ENCODE data around the gene ECE1. TPM values are rescaled to one million over a fixed set of nuclear protein-coding genes. Genes with fewer than 3 reads are reported as not detected.

ECE1 gene
- polyA plus RNA-seq (2013), result 8.4 TPM

- peaks cover 0 to 18% (median 4%) of the 10 kb centered on the region in 5 experiments for H3K27me3 ChIP-seq (replicated peaks in 2 of 5; ENCODE audit: control insufficient read depth in 4 of 5, insufficient read depth in 5 of 5, low read length in 4 of 5)
- 0% methylated on average over 52 of the region's 90 CpGs for WGBS (ENCODE audit: insufficient coverage)
- POLR2A ChIA-PET, result no interaction called here
- H3K4me3 ChIP-seq (ENCODE audit: control insufficient read depth in 1 of 7, extremely low read depth in 1 of 7, insufficient read depth in 4 of 7, low read depth in 2 of 7, low read length in 6 of 7), result peak within 1 kb of the TSS; percentile 28 to 86 (median 67)
- H3K4me1 ChIP-seq (ENCODE audit: control extremely low read depth in 1 of 4, control insufficient read depth in 4 of 4, insufficient read depth in 4 of 4, low read length in 3 of 4), result peaks cover 8 to 45% (median 40%) of the 10 kb centered on the region in 4 experiments
- CTCF ChIA-PET, result interaction anchor here (0.9 kb wide), 1 partner anchor 34 kb away, joined by 3 read pairs; no protein-coding TSS in a partner anchor
- DNase-seq, result peak in 2 of 3 donors; percentile 42 to 61
- no peak within 1 kb of the TSS for H3K27ac ChIP-seq (ENCODE audit: insufficient read depth in 1 of 2, low read depth in 1 of 2, low read length in 2 of 2, poor library complexity in 1 of 2, severe bottlenecking in 2 of 2)
- no peaks in the 10 kb centered on the region for H3K9me3 ChIP-seq (ENCODE audit: control extremely low read depth in 1 of 5, control insufficient read depth in 4 of 5, insufficient read depth in 2 of 5, low read depth in 1 of 5, low read length in 4 of 5)
- no peaks in the 10 kb centered on the region for H3K36me3 ChIP-seq (ENCODE audit: control insufficient read depth in 4 of 4, insufficient read depth in 4 of 4, low read length in 3 of 4)
Observed at GRCh38 chr1:21289700-21290545, at the start of gene ECE1. ECE1 (minus strand) TSS chr1:21290463; CDS start chr1:21290414, 49 bp downstream.

DNA sequence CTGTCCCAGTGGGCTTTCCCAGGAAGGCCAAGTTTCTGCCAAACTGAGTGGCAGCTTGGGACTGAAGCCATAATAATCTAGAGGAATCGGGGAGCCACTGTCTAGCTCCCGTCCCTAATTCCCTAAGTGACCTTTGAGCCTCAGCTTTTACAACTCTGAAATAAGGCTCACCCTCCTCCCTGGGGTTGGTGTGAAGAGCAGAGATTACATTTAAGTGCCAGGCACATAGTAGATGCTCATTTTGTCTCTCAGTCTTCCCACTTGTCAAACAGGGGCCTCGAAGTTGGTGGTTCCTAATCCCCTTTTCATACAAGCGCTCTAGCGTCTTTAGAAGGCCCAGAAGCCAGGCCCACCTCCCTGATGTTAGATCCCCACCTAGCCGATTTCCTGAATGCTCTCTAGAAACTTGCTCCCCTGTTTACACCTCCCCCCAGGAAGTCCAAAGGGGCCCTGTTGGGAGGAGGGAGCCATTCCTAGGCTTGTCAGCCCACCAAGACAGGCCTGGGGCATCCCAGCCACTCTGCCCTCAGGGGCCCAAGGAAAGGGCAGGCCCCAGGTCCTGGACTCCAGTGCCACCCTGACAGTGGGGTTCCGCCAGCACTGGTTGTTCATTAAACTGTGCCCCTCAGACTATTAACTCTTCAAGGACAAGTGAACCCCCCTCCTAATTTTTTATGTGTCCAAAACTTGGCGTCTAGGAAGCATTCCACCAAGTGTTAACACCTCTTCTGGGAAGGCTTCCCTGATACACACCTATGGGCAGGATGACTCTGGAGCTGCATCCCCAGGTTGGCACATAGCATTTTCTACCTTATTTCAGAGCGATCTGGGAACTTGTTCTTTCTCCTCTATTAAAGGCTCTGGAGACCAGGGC, 49.3 kb upstream of the ECE1 start:
- ChIA-PET CTCF (interaction anchor here (0.7 to 3.6 kb wide), 4 partner anchors 15 to 108 kb away, joined by 3 to 35 read pairs (median 3); no protein-coding TSS in a partner anchor), POLR2A (interaction anchor here (0.7 kb wide), 1 partner anchor 27 kb away, joined by 3 read pairs; no protein-coding TSS in a partner anchor)
- Histone ChIP-seq H3K4me1 (ENCODE audit: control extremely low read depth in 1 of 4, control insufficient read depth in 4 of 4, insufficient read depth in 4 of 4, low read length in 3 of 4) (peaks cover 15 to 56% (median 52%) of the 10 kb centered on the region in 4 experiments), H3K27me3 (replicated peaks in 2 of 5; ENCODE audit: control insufficient read depth in 4 of 5, insufficient read depth in 5 of 5, low read length in 4 of 5) (peaks cover 0 to 31% (median 11%) of the 10 kb centered on the region in 5 experiments), H3K4me3 (ENCODE audit: control insufficient read depth in 1 of 7, extremely low read depth in 1 of 7, insufficient read depth in 4 of 7, low read depth in 2 of 7, low read length in 6 of 7) (no peak overlapping the region), H3K27ac (ENCODE audit: insufficient read depth in 1 of 2, low read depth in 1 of 2, low read length in 2 of 2, poor library complexity in 1 of 2, severe bottlenecking in 2 of 2) (no peak overlapping the region), H3K9me3 (ENCODE audit: control extremely low read depth in 1 of 5, control insufficient read depth in 4 of 5, insufficient read depth in 2 of 5, low read depth in 1 of 5, low read length in 4 of 5) (no peaks in the 10 kb centered on the region), H3K36me3 (ENCODE audit: control insufficient read depth in 4 of 4, insufficient read depth in 4 of 4, low read length in 3 of 4) (no peaks in the 10 kb centered on the region)
- WGBS (ENCODE audit: insufficient coverage), result 92% methylated on average over 5 of the region's 9 CpGs
- DNase-seq, result no peak

GRCh38 chr1:21338573-21339355, 48.5 kb upstream of the ECE1 start:
- Histone ChIP-seq H3K27me3 (replicated peaks in 2 of 5; ENCODE audit: control insufficient read depth in 4 of 5, insufficient read depth in 5 of 5, low read length in 4 of 5) (peaks cover 0 to 23% (median 8%) of the 10 kb centered on the region in 5 experiments), H3K4me3 (ENCODE audit: control insufficient read depth in 1 of 7, extremely low read depth in 1 of 7, insufficient read depth in 4 of 7, low read depth in 2 of 7, low read length in 6 of 7) (no peak overlapping the region), H3K9me3 (ENCODE audit: control extremely low read depth in 1 of 5, control insufficient read depth in 4 of 5, insufficient read depth in 2 of 5, low read depth in 1 of 5, low read length in 4 of 5) (no peaks in the 10 kb centered on the region), H3K27ac (ENCODE audit: insufficient read depth in 1 of 2, low read depth in 1 of 2, low read length in 2 of 2, poor library complexity in 1 of 2, severe bottlenecking in 2 of 2) (no peak overlapping the region), H3K4me1 (ENCODE audit: control extremely low read depth in 1 of 4, control insufficient read depth in 4 of 4, insufficient read depth in 4 of 4, low read length in 3 of 4) (peaks cover 15 to 64% (median 54%) of the 10 kb centered on the region in 4 experiments), H3K36me3 (ENCODE audit: control insufficient read depth in 4 of 4, insufficient read depth in 4 of 4, low read length in 3 of 4) (no peaks in the 10 kb centered on the region)
- DNase-seq, result no peak
- ChIA-PET CTCF (interaction anchor here (0.7 to 3.6 kb wide), 13 partner anchors 14 to 107 kb away, joined by 3 to 35 read pairs (median 5); no protein-coding TSS in a partner anchor), POLR2A (interaction anchor here (0.7 kb wide), 1 partner anchor 26 kb away, joined by 3 read pairs; no protein-coding TSS in a partner anchor)
- WGBS (ENCODE audit: insufficient coverage), result 95% methylated on average over 9 of the region's 10 CpGs

- Histone ChIP-seq H3K27me3 (replicated peaks in 2 of 5; ENCODE audit: control insufficient read depth in 4 of 5, insufficient read depth in 5 of 5, low read length in 4 of 5) (peaks cover 0 to 16% (median 4%) of the 10 kb centered on the region in 5 experiments), H3K36me3 (ENCODE audit: control insufficient read depth in 4 of 4, insufficient read depth in 4 of 4, low read length in 3 of 4) (no peaks in the 10 kb centered on the region), H3K9me3 (ENCODE audit: control extremely low read depth in 1 of 5, control insufficient read depth in 4 of 5, insufficient read depth in 2 of 5, low read depth in 1 of 5, low read length in 4 of 5) (no peaks in the 10 kb centered on the region), H3K27ac (ENCODE audit: insufficient read depth in 1 of 2, low read depth in 1 of 2, low read length in 2 of 2, poor library complexity in 1 of 2, severe bottlenecking in 2 of 2) (no peak overlapping the region), H3K4me1 (ENCODE audit: control extremely low read depth in 1 of 4, control insufficient read depth in 4 of 4, insufficient read depth in 4 of 4, low read length in 3 of 4) (peaks cover 15 to 69% (median 60%) of the 10 kb centered on the region in 4 experiments), H3K4me3 (ENCODE audit: control insufficient read depth in 1 of 7, extremely low read depth in 1 of 7, insufficient read depth in 4 of 7, low read depth in 2 of 7, low read length in 6 of 7) (peak overlapping the region in 1 of 7 experiments; percentile 6)
- DNase-seq, result peak in 2 of 3 donors; percentile 31 to 78
- ChIA-PET CTCF (interaction anchor here (0.8 to 3.6 kb wide), 14 partner anchors 14 to 83 kb away, joined by 3 to 35 read pairs (median 5); no protein-coding TSS in a partner anchor), POLR2A (interaction anchor here (0.5 to 1.2 kb wide), 4 partner anchors 13 to 215 kb away, joined by 3 read pairs; no protein-coding TSS in a partner anchor)
- 16% methylated on average over 4 of the region's 7 CpGs for WGBS (ENCODE audit: insufficient coverage)
Observed at GRCh38 chr1:21337928-21338572, 47.8 kb upstream of the ECE1 start.

DNA sequence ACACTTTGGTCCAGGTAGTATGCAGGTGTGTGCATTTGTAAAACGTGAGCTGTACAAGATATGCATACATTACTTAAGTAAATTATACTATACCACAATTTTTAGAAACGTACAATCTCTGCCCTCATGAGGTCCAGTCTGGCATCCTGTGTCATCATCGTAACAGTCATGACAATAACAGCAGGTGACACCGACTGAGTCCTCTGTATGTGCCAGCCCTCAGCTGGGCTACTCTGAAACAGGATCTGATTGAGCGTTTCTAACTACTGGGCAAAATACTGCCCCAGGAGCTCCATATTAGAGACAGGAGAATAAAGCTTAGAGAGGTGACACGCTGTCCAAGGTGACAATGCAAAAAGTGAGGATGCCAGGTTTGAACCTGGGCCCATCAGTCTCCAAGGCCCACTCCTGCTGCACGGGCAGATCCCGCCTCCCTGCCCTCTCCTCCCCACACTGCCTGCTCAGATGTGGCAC, 47.2 kb upstream of the ECE1 start:
- CTCF ChIA-PET, result interaction anchor here (0.7 to 3.6 kb wide), 16 partner anchors 13 to 104 kb away, joined by 3 to 35 read pairs (median 5); no protein-coding TSS in a partner anchor
- no peak overlapping the region for H3K27ac ChIP-seq (ENCODE audit: insufficient read depth in 1 of 2, low read depth in 1 of 2, low read length in 2 of 2, poor library complexity in 1 of 2, severe bottlenecking in 2 of 2)
- no peaks in the 10 kb centered on the region for H3K9me3 ChIP-seq (ENCODE audit: control extremely low read depth in 1 of 5, control insufficient read depth in 4 of 5, insufficient read depth in 2 of 5, low read depth in 1 of 5, low read length in 4 of 5)
- POLR2A ChIA-PET, result interaction anchor here (0.5 to 1.2 kb wide), 4 partner anchors 7 to 216 kb away, joined by 3 read pairs; no protein-coding TSS in a partner anchor
- H3K36me3 ChIP-seq (ENCODE audit: control insufficient read depth in 4 of 4, insufficient read depth in 4 of 4, low read length in 3 of 4), result no peaks in the 10 kb centered on the region
- peak in 1 of 3 donors; percentile 56 for DNase-seq
- WGBS (ENCODE audit: insufficient coverage), result 62% methylated on average over 4 of the region's 8 CpGs
- peaks cover 15 to 74% (median 64%) of the 10 kb centered on the region in 4 experiments for H3K4me1 ChIP-seq (ENCODE audit: control extremely low read depth in 1 of 4, control insufficient read depth in 4 of 4, insufficient read depth in 4 of 4, low read length in 3 of 4)
- peaks cover 0 to 12% (median 4%) of the 10 kb centered on the region in 5 experiments for H3K27me3 ChIP-seq (replicated peaks in 2 of 5; ENCODE audit: control insufficient read depth in 4 of 5, insufficient read depth in 5 of 5, low read length in 4 of 5)
- H3K4me3 ChIP-seq (ENCODE audit: control insufficient read depth in 1 of 7, extremely low read depth in 1 of 7, insufficient read depth in 4 of 7, low read depth in 2 of 7, low read length in 6 of 7), result peak overlapping the region in 1 of 7 experiments; percentile 3
